Nucleus accumbens (tissue), 56 donors: ENCODE measurements around the gene RPL21.
"Not testable (repeated sequence)": the region's sequence is repeated elsewhere in the genome, so short reads cannot be mapped to it uniquely, and the experiment has no call there.

Source experiments
- DNase-seq, 56 donors: peaks; one replicate each; lab custom pipeline; 2025; lab: John Stamatoyannopoulos, UW

RPL21 gene

GRCh38 chr13:27283906-27284493, 32.6 kb downstream of the RPL21 start:
- DNase-seq, result peak in 23 of 56 donors; percentile 7 to 61 (median 29)

GRCh38 chr13:27288392-27288791, 37.0 kb downstream of the RPL21 start:
- DNase-seq, result no peak

GRCh38 chr13:27289011-27289665, 37.8 kb downstream of the RPL21 start:
- peak in 10 of 56 donors; percentile 11 to 37 (median 22) for DNase-seq

GRCh38 chr13:27290715-27291114, 39.4 kb downstream of the RPL21 start:
- no peak for DNase-seq

GRCh38 chr13:27291967-27292366, 40.6 kb downstream of the RPL21 start:
- DNase-seq, result not testable (repeated sequence)

- no peak for DNase-seq
These were observed 41.8 kb downstream of the RPL21 start for GRCh38 chr13:27293076-27293691.

- DNase-seq, result no peak
These were observed 42.6 kb downstream of the RPL21 start for GRCh38 chr13:27293873-27294515.

- DNase-seq, result peak in 26 of 56 donors; percentile 11 to 78 (median 42)
These were observed 43.7 kb downstream of the RPL21 start for GRCh38 chr13:27295096-27295495.

GRCh38 chr13:27295660-27296059, 44.3 kb downstream of the RPL21 start:
- DNase-seq, result peak in 1 of 56 donors; percentile 26

- DNase-seq, result no peak
These were observed 45.1 kb downstream of the RPL21 start for GRCh38 chr13:27296496-27296895.

GRCh38 chr13:27298849-27299248, 47.5 kb downstream of the RPL21 start:
- DNase-seq, result no peak

- DNase-seq, result not testable (repeated sequence)
These were observed 49.0 kb downstream of the RPL21 start for GRCh38 chr13:27300406-27300805.

- no peak for DNase-seq
These were observed 49.7 kb downstream of the RPL21 start for GRCh38 chr13:27300941-27301586.

GRCh38 chr13:27302643-27303262, 51.4 kb downstream of the RPL21 start:
- no peak for DNase-seq

- DNase-seq, result no peak
These were observed 52.7 kb downstream of the RPL21 start for GRCh38 chr13:27304099-27304498.

- no peak for DNase-seq
These were observed 53.3 kb downstream of the RPL21 start for GRCh38 chr13:27304611-27305010.
